T1000 (cell line): ENCODE results near the gene DISP3.

Source experiments
- DNase-seq: peaks from one replicate; lab custom pipeline; 2025; ENCODE audit warnings: mixed read lengths; lab: John Stamatoyannopoulos, UW

The DISP3 gene

GRCh38 chr1:11529330-11529729 lies 50.4 kb downstream of the DISP3 start:
- no peak for DNase-seq

- no peak for DNase-seq
Observed at GRCh38 chr1:11529763-11530730, 51.1 kb downstream of the DISP3 start.

DNA sequence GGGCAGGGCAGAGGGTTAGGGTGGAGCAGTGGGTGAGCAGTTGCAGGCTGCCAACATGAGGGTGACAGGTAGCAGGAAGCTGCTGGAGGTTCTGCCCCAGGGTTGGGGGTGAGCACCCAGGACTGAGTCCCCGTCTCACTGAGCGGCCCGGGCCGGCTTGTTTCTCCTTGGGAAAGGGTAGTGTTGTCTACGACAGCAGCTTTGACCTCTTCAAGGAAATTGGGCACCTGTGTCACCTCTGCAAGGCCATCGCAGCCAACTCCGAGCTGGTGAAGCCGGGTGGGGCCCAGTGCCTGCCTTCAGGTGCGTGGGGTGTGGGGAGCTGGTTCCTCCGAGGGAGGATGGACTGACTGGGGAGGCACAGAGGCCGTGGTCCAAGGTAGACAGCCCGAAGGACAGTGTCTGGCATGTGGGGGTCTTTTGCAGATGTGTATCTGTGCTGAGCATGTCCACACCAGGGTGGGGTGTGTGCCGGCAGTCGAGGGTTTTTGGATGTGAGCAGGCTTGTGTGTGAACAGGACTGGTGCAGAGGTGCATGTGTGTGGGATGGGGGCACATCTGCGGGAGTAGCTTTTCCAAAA lies 51.9 kb downstream of the DISP3 start:
- DNase-seq, result no peak

- no peak for DNase-seq
Observed at GRCh38 chr1:11531314-11531870, 52.4 kb downstream of the DISP3 start.

DNA sequence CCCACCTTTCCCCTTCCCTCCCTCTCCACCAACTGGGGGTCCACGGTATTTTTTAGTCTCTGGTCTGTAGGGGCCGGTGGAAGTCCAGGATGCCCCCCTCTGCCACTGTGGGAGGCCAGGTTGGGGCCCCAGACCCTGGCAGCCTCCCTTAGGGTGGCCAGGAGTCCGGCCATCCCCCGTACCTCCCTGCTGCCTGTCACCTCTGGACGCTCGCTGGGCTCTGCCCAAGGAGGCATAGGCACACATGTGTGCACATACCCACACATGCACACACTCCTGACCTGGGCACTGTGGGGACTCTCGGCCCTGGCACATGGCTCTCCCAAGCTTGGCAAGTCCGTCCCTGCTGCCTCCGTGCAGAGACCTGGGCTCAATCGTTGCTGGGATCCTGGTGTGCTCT lies 53.0 kb downstream of the DISP3 start:
- DNase-seq, result no peak

GRCh38 chr1:11533790-11534787 lies 55.1 kb downstream of the DISP3 start:
- no peak for DNase-seq

- DNase-seq, result no peak
Observed at GRCh38 chr1:11534846-11535245, 55.9 kb downstream of the DISP3 start.

- DNase-seq, result no peak
Observed at GRCh38 chr1:11535316-11535715, 56.4 kb downstream of the DISP3 start.

DNA sequence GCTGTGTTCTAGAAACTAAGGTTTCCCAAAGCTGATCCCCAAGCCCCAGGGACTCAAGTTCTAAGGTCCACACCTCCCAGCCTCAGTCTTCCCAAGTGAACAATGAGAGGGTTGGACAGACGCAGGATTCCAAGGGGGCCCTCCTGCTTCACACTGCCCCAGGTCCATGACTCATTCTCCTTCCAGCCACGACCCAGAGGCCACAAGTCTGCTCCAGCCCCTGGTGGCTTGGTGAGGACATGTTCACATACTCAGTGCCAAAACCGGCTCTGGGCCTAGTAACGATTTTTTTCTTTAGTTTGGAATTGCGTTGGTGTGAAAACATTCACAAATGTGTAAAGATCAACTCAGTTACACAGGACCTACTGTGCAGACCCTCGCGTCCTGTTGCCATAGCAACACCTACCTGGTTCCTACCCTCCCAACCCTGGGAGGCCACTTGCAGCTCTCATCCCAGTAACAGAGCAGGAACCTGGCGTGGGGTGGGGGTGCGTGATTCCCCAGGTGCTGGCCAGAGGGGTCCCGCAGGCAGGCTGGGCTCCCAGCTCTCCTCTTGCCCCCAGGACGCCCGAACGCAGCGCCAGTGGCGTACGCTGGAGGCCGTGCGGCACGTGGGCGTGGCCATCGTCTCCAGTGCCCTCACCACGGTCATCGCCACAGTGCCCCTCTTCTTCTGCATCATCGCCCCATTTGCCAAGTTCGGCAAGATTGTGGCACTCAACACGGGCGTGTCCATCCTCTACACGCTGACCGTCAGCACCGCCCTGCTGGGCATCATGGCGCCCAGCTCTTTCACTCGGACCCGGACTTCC lies 57.0 kb downstream of the DISP3 start:
- DNase-seq, result no peak

GRCh38 chr1:11536573-11537379 lies 57.8 kb downstream of the DISP3 start:
- DNase-seq, result no peak

GRCh38 chr1:11537380-11537764 lies 58.4 kb downstream of the DISP3 start:
- DNase-seq, result no peak

DNA sequence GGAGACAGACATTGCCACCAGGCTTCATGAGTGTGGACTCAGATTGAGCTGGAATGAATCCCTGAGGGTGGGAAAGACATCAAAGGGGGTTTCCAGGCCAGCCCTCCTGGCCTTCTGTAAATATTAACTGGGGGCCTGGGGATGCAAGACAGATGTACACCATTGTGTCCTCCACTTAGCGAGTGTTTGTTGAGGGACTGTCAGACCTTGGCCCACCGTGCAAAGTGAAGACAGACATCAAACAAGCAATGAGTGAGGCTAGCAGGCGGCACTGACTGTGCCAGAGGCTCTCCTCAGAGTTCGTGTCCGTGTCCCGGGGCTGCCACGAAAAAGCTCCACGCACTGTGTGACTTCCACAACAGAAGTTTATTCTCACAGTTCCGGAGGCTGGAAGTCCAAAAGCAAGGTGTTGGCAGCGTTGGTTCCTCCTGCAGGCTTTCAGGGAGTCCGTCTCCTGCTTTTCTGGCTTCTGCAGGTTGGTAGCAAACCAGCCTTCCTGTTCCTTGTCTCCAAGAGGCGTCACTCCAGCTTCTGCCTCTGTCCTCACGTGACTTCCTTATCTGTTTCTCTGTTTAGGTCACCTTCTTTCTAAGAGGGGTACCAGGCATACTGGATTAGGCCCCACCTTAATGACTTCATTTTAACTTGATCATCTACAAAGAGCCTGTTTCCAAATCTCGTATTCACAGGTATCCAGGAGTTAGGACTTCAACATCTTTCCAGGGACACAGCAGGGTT lies 59.1 kb downstream of the DISP3 start:
- DNase-seq, result no peak

GRCh38 chr1:11538886-11539285 lies 59.9 kb downstream of the DISP3 start:
- DNase-seq, result no peak

DNA sequence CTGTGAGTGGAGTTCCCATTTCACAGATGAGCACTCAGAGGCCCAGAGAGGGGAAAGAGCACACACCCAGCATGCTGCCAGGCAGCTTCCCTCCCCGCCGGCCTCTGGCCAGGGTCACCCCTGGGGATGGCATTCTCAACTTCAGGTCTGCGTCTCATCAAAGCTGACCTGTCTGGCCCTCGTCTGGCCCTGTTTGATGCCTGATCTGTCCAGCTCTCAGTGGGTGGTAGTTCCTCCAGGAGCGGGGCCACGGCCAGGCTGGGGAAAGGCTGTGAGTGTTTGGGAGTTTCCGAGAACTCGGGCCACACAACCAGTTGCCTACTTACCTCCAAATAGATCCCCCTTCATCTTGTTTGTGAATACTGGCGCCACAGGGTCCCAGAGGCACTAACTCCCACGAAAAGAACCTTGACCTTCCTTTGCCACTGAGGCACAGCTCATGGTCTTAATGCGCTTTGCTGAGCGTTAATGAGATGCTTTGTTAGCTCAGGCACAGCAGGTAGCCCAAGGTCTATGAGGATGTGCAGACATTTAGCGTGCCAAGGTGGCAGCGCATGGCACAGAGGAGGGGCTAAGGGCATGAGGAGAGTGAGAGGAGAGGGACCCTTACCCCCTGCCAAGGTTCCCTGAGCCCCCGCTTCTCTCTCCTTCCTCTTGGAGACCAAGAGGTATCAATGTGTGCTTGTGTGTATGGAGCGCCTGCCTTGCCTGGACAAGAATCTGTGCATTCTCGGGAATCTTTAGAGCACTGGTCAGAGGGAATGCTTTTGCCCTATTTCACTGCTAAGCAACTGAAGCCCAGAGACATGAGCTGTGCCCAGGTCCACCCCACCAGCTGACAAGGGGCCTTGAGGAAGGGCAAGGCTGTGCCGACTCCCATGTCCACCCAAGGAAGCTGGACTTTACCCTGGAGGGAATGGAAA lies 61.2 kb downstream of the DISP3 start:
- DNase-seq, result no peak

GRCh38 chr1:11540773-11541160 lies 61.8 kb downstream of the DISP3 start:
- no peak for DNase-seq

DNA sequence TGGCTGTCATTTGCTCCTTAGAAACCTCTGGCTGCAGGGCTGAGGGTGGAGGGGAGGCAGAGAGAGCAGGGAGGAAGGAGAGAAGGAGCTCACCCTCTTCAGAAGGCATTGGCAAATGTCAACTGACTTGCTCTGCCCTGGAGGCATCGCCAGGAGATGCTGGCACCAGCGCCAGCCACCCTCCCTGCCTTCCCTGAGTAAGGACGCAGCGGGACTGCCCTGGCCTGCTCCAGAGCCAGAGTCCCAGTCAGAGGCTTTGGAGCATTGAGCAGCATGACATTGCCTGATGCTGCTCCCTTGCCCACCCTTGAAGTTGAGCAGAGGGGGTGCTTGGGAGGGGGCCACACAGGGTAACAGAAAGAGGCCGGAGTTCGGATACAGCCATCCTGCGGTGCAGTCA lies 62.3 kb downstream of the DISP3 start:
- no peak for DNase-seq

DNA sequence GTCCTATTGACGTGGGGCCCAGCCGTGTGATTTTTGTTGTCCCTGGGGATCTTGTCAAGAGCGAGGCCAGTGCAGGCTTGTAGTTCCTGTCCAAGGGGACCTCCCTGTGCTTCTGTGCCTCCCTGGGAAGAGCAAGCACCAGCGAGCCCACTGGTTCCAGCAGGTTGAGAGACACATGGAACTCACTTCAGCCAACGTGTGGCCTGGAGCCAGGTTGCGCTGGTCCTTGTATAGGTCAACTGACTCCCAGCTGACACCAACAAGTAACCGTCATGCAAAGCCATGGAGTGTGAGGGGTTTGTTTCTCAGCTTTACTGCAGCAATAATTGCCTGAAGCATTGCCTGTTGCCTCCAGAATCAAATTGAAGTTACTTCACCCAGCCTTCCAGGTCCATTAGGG lies 63.0 kb downstream of the DISP3 start:
- DNase-seq, result no peak

- DNase-seq, result no peak
Observed at GRCh38 chr1:11543392-11543791, 64.4 kb downstream of the DISP3 start.
